Erythroblast (primary cell): ENCODE results near the gene CCK.
A peak's percentile ranks its signal among the peaks of the same experiment; 100 is the strongest.
"Not testable (repeated sequence)": the region's sequence is repeated elsewhere in the genome, so short reads cannot be mapped to it uniquely, and the experiment has no call there.

ENCODE experiments used
- DNase-seq, 2 experiments: peaks; one replicate each; lab custom pipeline; 2025; lab: John Stamatoyannopoulos, UW
- GATA1 ChIP-seq: IDR thresholded peaks from 2 replicates; pipeline ENCODE4 v1.6.1; 2011; ENCODE audit warnings: low read depth, mild to moderate bottlenecking, control low read depth, low read length, moderate library complexity
- POLR2A ChIP-seq: IDR thresholded peaks from 2 replicates; pipeline ENCODE4 v1.6.1; 2011; ENCODE audit warnings: mild to moderate bottlenecking, low read length

Gene CCK, protein sequence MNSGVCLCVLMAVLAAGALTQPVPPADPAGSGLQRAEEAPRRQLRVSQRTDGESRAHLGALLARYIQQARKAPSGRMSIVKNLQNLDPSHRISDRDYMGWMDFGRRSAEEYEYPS

DNA sequence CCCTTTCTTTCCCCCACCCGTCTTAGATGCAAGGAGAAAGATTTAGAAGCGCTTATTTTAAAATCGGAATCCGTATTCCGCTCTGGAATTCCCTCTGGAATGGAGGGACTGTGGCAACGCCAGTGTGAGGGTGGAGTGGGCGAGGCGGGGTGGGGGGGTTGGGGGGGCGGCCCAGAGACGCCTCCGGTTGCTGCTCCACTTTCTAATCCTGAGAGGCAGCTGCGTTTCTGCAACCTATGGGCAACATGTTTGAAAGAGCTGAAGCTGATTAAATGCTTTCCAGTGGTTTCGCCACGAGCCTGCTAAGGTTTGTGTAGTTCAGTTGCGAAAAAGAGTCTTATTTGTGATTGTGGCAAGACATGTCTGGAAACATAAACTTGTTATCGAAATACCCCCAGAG lies at the start of gene CCK:
CCK (minus strand) TSS at position 101 of the 400 bp plus-strand sequence. CDS start 2,555 bp downstream, outside the sequence.
- TF ChIP-seq GATA1 (no peak), POLR2A (no peak)
- DNase-seq, result no peak

DNA sequence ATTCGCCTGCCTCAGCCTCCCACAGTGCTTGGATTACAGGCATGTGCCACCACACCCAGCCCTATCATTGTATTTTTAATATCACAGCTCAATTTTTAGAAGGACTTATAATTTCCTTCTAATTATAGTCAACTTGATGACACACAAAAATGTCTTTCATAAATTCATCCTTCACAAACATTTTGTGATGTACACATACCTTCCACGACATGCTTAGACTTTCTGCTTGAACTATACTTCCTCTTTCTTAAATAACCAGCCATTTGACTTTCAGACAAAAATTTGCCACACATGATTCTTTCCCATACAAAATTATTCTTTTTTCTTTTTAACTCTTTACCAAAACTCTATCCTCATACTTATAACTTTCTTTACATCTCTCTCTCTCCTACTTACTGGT lies 48.4 kb upstream of the CCK start:
- TF ChIP-seq GATA1, result no peak
- TF ChIP-seq POLR2A, result no peak
- DNase-seq, result no peak

DNA sequence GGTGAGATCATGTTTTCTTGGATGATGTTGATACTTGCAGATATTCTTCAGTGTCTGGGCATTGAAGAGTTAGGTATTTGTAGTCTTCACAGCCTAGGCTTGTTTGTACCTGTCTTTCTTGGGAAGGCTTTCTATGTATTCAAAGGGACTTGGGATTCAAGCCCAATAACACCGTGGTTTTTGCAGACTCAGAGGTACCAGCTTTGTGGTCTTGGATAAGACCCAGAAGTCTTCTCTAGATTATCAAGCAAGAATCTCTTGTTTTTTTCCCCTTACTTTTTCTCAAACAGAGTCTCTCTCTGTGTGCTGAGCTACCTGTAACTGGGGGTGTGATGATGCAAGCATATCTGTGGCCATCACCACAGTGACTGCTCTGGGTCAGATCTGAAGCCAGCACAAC lies 42.7 kb upstream of the CCK start:
- no peak for DNase-seq
- no peak for TF ChIP-seq POLR2A
- no peak for TF ChIP-seq GATA1

DNA sequence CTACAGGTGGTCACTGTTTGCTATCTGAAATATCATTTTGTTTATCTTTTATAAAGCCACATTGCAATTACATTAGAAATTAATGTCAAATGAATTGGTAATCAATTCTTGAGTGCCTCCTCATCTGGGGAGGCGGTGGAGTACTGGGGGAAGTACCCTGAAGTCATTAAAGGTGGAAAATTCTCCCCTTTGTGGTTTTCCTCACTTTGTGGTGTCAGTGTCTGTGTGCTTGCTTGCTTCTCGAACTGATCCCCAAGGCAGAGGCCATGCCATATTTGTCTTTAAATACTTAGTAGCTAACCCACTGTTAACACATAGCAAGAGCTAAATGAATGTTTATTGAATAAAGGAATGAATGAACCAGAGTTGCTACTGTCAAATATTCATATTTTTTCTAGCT lies 40.5 kb upstream of the CCK start:
- DNase-seq, result no peak

DNA sequence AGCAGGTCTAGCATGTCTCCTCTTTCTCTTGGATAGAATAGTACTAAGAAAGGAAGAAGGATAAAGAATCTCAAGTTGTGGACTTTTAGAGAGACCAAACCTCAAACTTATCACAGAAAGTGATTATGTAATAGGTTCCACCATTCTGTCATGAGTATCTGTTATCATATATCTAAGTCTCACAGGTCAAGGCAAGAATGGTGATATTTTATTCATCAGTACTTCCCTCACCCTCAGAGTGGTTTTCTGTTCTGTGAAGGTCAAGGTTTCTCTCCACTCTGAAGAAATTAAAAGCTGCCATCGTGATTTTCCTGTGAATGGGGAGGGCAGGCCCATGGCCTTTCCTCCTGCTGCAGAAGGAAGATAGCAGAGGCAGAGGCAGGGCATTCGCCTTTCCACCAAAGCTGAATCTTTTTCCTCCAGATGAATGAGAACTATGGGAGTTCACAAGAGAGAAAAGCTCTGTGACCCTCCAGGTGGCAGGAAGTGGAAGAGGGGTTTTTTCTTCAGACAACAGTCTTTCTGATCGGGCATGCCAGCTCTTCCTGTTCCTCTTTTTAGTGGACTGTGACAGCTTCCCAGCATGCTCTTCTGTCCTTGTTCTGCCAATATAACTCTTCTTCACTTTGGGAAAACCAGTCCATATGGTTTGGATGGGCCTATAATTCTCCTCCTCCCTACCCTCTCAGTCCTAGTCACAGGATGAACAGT lies 37.1 kb upstream of the CCK start:
- DNase-seq, result no peak
- TF ChIP-seq POLR2A, result no peak
- TF ChIP-seq GATA1, result no peak

More for the DNA sequence above, 40.5 kb upstream of the CCK start:
- TF ChIP-seq GATA1 (no peak), POLR2A (no peak)

DNA sequence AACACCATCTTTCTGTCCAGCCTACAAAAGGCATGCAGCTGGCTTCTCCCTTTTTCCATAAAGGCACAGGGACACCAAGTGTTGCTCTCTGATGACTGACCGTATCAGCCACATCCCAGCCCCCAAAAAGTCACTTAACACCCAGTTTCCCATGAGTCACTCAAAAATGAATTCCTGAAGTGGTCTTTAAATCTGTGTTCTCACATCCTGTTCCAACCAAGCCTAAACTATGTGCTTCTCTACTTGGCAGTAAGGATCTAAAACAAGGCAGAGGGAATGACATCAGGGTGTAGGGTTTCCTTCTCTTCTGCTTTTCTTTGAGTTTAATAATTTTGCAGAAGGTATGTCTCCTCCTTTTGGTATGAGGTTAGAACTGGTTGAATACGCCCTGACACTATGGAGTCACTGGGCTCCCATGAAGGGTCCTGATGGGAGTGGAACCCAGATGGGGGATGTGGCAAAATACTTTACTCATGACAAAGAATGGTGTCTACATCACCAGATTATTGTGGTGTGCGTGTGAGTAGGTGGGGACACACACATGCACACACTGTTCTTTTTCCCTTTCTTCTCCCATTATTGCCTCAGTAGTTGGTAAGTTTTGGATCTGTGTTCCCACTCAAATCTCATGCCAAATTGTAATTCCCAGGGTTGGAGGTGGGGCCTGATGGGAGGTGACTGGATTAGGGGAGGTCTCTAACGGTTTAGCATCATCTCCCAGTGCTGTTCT lies 35.6 kb upstream of the CCK start:
- TF ChIP-seq POLR2A, result no peak
- no peak for TF ChIP-seq GATA1
- no peak for DNase-seq

DNA sequence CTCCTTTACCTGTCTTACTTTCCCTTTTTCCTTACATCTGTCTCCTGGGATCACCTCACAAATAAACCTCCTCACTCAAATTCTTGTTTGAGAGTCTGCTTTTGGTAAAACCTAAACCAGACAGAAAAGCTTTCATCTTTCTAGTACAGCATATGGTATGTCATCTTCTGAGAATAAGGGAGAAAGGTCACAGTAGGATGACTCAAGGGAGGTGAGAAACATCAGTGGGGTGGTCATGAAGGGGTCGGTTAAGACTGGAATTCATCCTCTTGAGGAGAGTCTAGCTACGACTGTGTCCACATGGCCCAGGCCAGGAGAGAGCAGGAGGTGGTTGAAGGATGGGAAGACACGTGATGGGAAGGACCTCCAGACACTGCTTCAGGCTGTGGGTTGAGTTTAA lies 34.8 kb upstream of the CCK start:
- no peak for TF ChIP-seq POLR2A
- TF ChIP-seq GATA1, result no peak
- no peak for DNase-seq

DNA sequence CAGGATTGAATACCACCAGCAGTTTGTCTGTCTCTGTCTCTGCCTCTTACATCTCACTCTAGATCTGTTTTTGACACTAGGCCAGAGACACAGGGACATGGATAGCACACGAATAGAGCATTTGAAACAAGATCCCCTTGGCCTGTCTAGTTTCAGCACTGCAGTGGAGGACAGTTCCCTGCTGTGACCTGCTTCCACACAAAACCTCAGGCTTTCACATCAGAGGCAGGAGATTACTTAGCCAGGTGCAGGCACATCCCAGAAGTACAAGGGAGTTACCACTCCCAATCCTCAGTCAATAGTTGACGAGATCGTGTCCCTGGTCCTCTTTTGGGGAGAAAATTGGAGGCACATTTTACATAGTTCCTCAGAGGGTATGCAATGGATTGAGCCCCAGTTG lies 34.0 kb upstream of the CCK start:
- TF ChIP-seq POLR2A (no peak), GATA1 (no peak)
- DNase-seq, result peak; percentile 10 to 16

DNA sequence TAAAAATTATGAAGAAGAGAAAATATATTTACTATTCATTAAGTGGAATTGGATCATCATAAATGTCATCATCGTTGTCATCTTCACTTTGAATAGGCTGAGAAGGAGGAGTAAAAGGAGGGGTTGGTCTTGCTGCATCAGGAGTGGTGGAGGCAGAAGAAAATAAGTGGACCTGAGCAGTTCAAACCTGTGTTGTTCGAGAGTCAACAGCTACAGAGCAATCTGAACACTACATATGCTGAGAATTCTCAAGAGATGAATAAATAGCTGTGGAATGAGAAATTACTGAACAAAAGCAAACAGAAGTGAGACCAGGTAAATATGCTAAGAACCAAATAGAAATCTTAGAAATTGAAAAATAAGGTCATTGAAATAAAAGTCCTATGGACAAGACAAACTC lies 32.3 kb upstream of the CCK start:
- TF ChIP-seq POLR2A (no peak), GATA1 (no peak)
- DNase-seq, result no peak

DNA sequence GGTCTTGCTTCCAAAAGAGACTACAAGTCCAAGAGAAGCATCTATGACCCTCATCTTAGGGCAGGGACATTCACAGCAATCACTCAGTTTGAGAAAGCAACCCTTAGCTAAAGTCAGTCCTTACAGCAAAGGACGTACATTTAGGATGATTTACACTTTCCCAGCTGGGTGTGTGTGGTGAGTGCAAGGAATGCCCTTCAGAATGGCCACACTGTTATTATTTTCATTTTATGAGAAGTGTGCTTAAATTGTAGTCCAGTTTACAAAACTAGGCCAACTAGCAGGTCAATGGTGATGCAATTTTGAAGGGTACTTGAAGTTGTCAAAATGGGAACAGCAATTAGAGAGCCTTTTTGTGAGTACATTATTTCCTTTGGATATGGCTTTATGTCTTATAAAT lies 26.0 kb upstream of the CCK start:
- TF ChIP-seq POLR2A (no peak), GATA1 (no peak)
- DNase-seq, result no peak

DNA sequence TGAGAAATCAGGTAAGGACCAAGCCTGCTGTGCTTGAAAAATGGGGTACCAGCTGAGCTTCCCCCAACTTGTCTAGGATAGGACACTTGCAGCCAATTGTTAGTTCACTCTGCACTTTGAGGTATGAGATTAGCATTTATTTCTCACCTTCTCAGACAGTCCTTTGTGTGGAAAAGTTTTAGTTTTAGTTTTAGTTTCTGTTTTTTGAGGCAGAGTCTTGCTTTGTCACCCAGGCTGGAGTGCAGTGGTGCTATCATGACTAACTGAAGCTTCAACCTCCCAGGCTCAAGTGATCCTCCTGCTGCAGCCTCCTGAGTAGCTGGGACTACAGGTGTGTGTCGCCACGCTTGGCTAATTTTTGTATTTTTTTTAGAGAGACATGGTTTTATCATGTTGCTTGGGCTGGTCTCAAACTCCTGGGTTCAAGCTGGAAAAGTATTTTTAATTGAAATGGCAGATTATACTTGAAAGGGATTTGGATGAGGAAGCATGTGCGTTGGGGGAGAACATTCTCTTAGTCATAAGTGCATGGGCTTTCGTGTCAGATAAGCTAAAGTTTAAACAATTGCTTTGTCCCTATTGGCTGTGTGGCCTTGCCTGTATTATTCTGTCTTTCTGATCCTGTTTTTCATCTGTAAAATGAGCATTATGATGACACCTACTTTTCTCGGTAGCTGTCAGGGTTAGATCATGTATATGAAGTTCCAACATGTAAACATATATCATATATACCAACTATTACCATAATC lies 25.2 kb upstream of the CCK start:
- no peak for TF ChIP-seq POLR2A
- no peak for TF ChIP-seq GATA1

DNA sequence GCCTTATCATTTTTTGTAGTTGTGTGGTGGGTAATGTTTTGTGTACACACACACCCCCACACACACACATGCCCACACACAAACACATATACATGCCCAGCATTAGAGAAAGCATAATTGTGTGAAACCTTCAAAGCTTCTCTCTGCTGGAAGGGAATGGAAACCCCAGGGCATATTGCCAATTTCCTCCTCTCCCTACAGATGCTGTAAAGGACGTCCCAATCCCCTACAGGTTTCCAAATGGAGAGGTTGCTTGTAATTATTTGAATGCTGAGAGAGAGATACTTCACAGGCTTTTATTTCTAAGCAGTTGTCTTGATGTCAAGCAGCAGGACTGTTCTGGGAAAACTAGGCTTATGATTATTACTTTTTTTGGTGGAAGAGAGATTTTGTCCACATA lies 23.0 kb upstream of the CCK start:
- no peak for TF ChIP-seq POLR2A
- no peak for TF ChIP-seq GATA1
- DNase-seq, result no peak

More for the DNA sequence above, 25.2 kb upstream of the CCK start:
- no peak for DNase-seq

DNA sequence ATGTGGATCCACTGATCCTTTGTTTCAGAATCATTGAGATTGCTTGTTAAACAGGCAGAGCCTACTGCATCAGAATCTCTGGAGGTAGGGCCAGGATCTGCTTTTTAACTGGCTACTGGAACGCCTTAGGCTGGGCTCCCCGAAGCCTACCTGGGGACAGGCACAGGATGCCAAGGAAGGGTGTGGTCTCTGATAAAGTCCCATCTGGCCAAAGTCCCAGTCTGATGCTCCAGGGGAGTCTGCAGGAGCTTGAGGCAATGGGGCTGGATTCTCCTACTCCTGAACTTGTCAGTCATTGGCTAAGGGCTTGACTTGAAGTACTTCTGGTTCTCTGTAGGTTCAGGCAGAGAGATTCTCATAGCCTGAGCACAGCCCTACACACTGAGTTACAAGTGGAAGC lies 22.4 kb upstream of the CCK start:
- no peak for TF ChIP-seq POLR2A
- no peak for TF ChIP-seq GATA1
- no peak for DNase-seq

DNA sequence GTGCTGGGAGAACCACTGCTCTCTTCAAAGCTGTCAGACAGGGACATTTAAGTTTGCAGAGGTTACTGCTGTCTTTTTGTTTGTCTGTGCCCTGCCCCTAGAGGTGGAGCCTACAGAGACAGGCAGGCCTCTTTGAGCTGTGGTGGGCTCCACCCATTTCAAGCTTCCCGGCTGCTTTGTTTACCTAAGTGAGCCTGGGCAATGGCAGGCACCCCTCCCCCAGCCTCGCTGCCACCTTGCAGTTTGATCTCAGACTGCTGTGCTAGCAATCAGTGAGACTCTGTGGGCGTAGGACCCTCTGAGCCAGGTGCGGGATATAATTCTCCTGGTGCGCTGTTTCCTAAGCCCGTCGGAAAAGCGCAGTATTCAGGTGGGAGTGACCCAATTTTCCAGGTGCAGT lies 21.4 kb upstream of the CCK start:
- not testable (repeated sequence) for DNase-seq
